Hematopoietic multipotent progenitor cell treated with erythropoietin and hydrocortisone succinate and interleukin-3 and kit ligand, for 15 days (in vitro differentiated cells): ENCODE results near the gene CTXN1.
"Not testable (repeated sequence)": the region's sequence is repeated elsewhere in the genome, so short reads cannot be mapped to it uniquely, and the experiment has no call there.

Experiments
- DNase-seq: peaks from one replicate; pipeline ENCODE4 v3.0.0-alpha.2; 2015; ENCODE audit warnings: low spot score

The CTXN1 gene

GRCh38 chr19:7926021-7926726, at the start of gene CTXN1:
Gene CTXN1 (minus strand): TSS chr19:7926135. CDS start chr19:7925538, 597 bp downstream.
- DNase-seq, result peak; percentile 71

- DNase-seq, result no peak
These were observed 49.1 kb upstream of the CTXN1 start for GRCh38 chr19:7975037-7975436.

- DNase-seq, result no peak
These were observed 47.9 kb upstream of the CTXN1 start for GRCh38 chr19:7973883-7974282.

GRCh38 chr19:7971553-7972520, 45.9 kb upstream of the CTXN1 start:
- DNase-seq, result no peak

GRCh38 chr19:7970716-7971448, 44.9 kb upstream of the CTXN1 start:
- peak; percentile 67 for DNase-seq

GRCh38 chr19:7969555-7969939, 43.6 kb upstream of the CTXN1 start:
- DNase-seq, result no peak

- peak; percentile 65 for DNase-seq
These were observed 43.0 kb upstream of the CTXN1 start for GRCh38 chr19:7968796-7969554.

- no peak for DNase-seq
These were observed 42.3 kb upstream of the CTXN1 start for GRCh38 chr19:7968008-7968795.

- no peak for DNase-seq
These were observed 40.2 kb upstream of the CTXN1 start for GRCh38 chr19:7965921-7966665.

- DNase-seq, result no peak
These were observed 39.4 kb upstream of the CTXN1 start for GRCh38 chr19:7965259-7965841.

- DNase-seq, result no peak
These were observed 37.6 kb upstream of the CTXN1 start for GRCh38 chr19:7963566-7963965.

GRCh38 chr19:7962644-7963268, 36.8 kb upstream of the CTXN1 start:
- no peak for DNase-seq

GRCh38 chr19:7961920-7962626, 36.1 kb upstream of the CTXN1 start:
- DNase-seq, result no peak

GRCh38 chr19:7961082-7961481, 35.1 kb upstream of the CTXN1 start:
- DNase-seq, result not testable (repeated sequence)

- no peak for DNase-seq
These were observed 33.3 kb upstream of the CTXN1 start for GRCh38 chr19:7959211-7959610.

GRCh38 chr19:7955696-7956095, 29.8 kb upstream of the CTXN1 start:
- no peak for DNase-seq

- DNase-seq, result no peak
These were observed 27.6 kb upstream of the CTXN1 start for GRCh38 chr19:7953576-7953975.

GRCh38 chr19:7953060-7953459, 27.1 kb upstream of the CTXN1 start:
- no peak for DNase-seq

- no peak for DNase-seq
These were observed 22.0 kb upstream of the CTXN1 start for GRCh38 chr19:7947939-7948338.
